Smooth muscle cell (in vitro differentiated cells): Measurements from ENCODE around the gene RAB3A. TPM values are rescaled to one million over a fixed set of nuclear protein-coding genes. Genes with fewer than 3 reads are reported as not detected.

ENCODE experiments used
- DNase-seq: peaks from one replicate; lab custom pipeline; 2025; ENCODE audit not compliant: unreplicated experiment; lab: John Stamatoyannopoulos, UW
- H2AFZ ChIP-seq: fragments of 200-600 bp; sonication (generic); 2 replicates; pipeline ENCODE4 v1.6.0; 2016; ENCODE audit warnings: antibody characterized with exemption, low read depth, mild to moderate bottlenecking
- H3F3A ChIP-seq: fragments of 200-600 bp; sonication (generic); 2 replicates; pipeline ENCODE4 v1.6.0; 2017; ENCODE audit warnings: antibody characterized with exemption, low read depth
- H3K27ac ChIP-seq: fragments of 200-600 bp; sonication (generic); 2 replicates; pipeline ENCODE4 v1.5.1; 2016; ENCODE audit warnings: low read depth, mild to moderate bottlenecking
- H3K27me3 ChIP-seq: fragments of 200-600 bp; sonication (generic); 2 replicates; pipeline ENCODE4 v1.6.1; 2016; ENCODE audit warnings: low read depth, mild to moderate bottlenecking
- H3K36me3 ChIP-seq: fragments of 200-600 bp; sonication (generic); 2 replicates; pipeline ENCODE4 v1.5.1; 2016; ENCODE audit warnings: low read depth
- H3K4me1 ChIP-seq: fragments of 200-600 bp; sonication (generic); 2 replicates; pipeline ENCODE4 v1.5.1; 2016; ENCODE audit warnings: low read depth
- H3K4me2 ChIP-seq: fragments of 200-600 bp; sonication (generic); 2 replicates; pipeline ENCODE4 v1.6.0; 2016; ENCODE audit warnings: mild to moderate bottlenecking
- H3K4me3 ChIP-seq: fragments of 200-600 bp; sonication (generic); 2 replicates; pipeline ENCODE4 v1.5.1; 2016; ENCODE audit warnings: mild to moderate bottlenecking
- H3K79me2 ChIP-seq: fragments of 200-600 bp; sonication (generic); 2 replicates; pipeline ENCODE4 v1.6.0; 2016; ENCODE audit warnings: low read depth, mild to moderate bottlenecking
- H3K9ac ChIP-seq: fragments of 200-600 bp; sonication (generic); 2 replicates; pipeline ENCODE4 v1.6.0; 2016; ENCODE audit warnings: low read depth
- H3K9me3 ChIP-seq: fragments of 200-600 bp; sonication (generic); replicated peaks from 2 replicates; pipeline ENCODE4 v1.5.1; 2016; ENCODE audit warnings: low read depth
- H4K20me1 ChIP-seq: fragments of 200-600 bp; sonication (generic); 2 replicates; pipeline ENCODE4 v1.6.0; 2016; ENCODE audit warnings: low read depth
- WGBS: methylation state at CpG from one replicate; pipeline ENCODE4 v1.1.7; 2016; ENCODE audit warnings: low lambda C conversion rate; 5-methylcytosine and 5-hydroxymethylcytosine counted together
- polyA plus RNA-seq: library from polyadenylated mRNA; unstranded; fragments of >200 nt; fragmentation: Nextera tagmentation; extraction: Ambion mirVana; gene quantifications from 2 replicates; pipeline ENCODE4 v1.2.1, GENCODE V29; 2016
- total RNA-seq: library from RNA; depleted of rRNA; stranded (reverse); fragments of >200 nt; gene quantifications from 2 replicates; pipeline ENCODE4 v1.2.3, GENCODE V29; 2014
- TF ChIP-seq, protein P1 (sequence below): fragments of 200-600 bp; sonication (generic); IDR thresholded peaks from 2 replicates; pipeline ENCODE4 v1.5.1; 2017; ENCODE audit warnings: borderline replicate concordance, mild to moderate bottlenecking, antibody characterized with exemption; ENCODE audit not compliant: insufficient read depth, poor library complexity, severe bottlenecking

Gene RAB3A
- total and polyA plus RNA-seq, 2 experiments from 2014 or later = 3.7 to 4.9 TPM

DNA sequence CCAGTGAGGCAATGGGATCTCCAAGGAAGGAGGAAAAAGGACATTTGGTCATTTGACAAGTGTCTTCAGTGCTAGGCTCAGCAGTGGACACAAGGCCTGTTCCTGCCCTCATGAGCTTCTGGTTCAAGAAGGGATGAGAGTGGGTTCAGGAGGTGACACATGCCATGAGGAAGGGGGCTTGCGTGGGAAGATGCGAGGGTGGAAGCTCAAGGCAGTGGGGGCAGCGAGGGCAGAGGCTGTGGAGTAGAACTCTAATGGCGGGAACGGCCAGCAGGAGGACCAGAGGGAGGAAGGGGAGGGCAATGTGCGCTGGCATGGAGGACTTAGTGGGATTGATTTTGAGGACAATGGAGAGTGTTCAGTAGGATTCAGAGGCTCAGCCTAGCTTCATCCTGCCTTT lies 47.6 kb downstream of the RAB3A start:
- no peak for DNase-seq
- Histone ChIP-seq H2AFZ (no peak overlapping the region), H3K4me3 (no peak overlapping the region), H3K27me3 (no peaks in the 10 kb centered on the region), H3K79me2 (peaks cover 24% of the 10 kb centered on the region), H3K27ac (no peak overlapping the region), H3F3A (peaks cover 5% of the 10 kb centered on the region), H3K4me2 (no peak overlapping the region), H3K36me3 (no peaks in the 10 kb centered on the region), H3K9me3 (no peaks in the 10 kb centered on the region), H3K4me1 (peaks cover 12% of the 10 kb centered on the region), H3K9ac (no peak overlapping the region), H4K20me1 (peaks cover 36% of the 10 kb centered on the region)
- TF ChIP-seq, protein P1, sequence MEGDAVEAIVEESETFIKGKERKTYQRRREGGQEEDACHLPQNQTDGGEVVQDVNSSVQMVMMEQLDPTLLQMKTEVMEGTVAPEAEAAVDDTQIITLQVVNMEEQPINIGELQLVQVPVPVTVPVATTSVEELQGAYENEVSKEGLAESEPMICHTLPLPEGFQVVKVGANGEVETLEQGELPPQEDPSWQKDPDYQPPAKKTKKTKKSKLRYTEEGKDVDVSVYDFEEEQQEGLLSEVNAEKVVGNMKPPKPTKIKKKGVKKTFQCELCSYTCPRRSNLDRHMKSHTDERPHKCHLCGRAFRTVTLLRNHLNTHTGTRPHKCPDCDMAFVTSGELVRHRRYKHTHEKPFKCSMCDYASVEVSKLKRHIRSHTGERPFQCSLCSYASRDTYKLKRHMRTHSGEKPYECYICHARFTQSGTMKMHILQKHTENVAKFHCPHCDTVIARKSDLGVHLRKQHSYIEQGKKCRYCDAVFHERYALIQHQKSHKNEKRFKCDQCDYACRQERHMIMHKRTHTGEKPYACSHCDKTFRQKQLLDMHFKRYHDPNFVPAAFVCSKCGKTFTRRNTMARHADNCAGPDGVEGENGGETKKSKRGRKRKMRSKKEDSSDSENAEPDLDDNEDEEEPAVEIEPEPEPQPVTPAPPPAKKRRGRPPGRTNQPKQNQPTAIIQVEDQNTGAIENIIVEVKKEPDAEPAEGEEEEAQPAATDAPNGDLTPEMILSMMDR = no peak
- WGBS = 97% methylated on average over 6 of the region's 6 CpGs

DNA sequence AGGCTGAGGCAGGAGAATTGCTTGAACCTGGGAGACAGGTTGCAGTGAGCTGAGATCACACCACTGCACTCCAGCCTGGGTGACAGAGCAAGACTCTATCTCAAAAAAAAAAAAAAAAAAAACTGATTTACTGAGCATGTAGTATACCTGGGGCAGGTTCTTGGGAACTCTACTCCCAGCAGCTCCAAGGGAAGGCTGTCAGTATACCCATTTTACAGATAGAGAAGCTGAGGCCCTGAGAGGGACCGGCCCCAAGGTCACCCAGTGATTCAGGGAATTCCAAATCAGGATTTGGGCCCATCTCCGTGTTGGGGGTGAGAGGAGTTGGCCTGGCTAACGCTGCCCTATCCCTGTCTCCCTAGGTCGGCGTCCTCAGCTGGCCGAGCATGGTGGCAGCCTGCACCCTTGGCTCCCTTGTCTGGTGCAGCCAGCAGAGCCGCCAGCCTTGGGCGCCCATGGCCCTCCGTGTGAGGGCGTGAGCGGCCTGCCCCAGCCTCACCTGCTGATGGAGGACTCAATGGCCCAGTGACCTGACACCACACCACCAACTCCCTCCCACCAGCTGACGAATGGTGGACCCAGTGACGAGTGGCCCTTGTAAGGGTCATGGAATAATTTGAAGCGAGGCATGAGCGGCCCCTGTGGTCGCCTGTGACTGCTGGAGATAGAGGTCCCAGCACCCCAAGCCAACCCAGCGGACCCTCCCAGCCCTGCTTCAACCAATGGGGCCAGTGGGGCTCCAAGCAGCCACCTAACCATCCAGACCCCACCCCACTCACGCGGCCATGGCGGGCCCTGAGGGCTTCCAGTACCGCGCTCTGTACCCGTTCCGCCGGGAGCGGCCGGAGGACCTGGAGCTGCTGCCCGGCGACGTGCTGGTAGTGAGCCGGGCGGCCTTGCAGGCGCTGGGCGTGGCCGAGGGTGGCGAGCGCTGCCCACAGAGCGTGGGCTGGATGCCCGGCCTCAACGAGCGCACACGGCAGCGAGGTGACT lies 48.5 kb downstream of the RAB3A start:
- TF ChIP-seq, protein P1 = no peak
- Histone ChIP-seq H3K4me3 (no peak overlapping the region), H3K4me1 (peaks cover 12% of the 10 kb centered on the region), H2AFZ (no peak overlapping the region), H4K20me1 (peaks cover 36% of the 10 kb centered on the region), H3F3A (peaks cover 5% of the 10 kb centered on the region), H3K27ac (no peak overlapping the region), H3K36me3 (no peaks in the 10 kb centered on the region), H3K79me2 (peaks cover 24% of the 10 kb centered on the region), H3K9me3 (no peaks in the 10 kb centered on the region), H3K4me2 (no peak overlapping the region), H3K27me3 (no peaks in the 10 kb centered on the region), H3K9ac (no peak overlapping the region)
- DNase-seq = no peak
- 96% methylated on average over 43 of the region's 43 CpGs for WGBS

DNA sequence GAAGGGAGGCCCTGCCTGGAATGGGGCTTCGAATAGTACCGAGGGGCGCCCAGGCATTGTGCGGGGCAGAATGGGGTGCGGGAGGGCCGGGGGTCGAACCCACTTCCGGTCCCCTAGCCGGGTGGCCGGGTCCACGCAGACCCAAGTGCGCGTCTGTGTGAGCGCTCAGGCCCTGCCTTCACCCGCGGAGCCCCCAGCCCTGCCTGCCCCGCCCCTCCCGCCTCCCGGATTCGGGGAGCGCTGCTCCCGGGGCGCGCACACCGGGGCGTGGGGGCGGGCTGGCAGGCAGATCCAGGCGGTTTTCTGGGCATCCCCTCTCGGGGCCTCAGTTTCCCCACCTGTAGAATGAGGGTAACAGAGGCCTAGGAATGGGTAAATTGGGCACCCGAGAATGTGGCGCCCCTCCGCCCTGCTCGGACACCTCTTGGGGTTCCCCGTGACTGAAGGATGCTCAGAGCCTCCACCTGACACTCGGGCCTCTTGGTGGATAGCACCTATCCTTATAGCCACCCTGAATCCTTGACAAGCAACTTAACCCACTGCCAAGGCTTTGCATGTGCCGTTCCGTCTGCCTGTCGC lies 50.2 kb downstream of the RAB3A start:
- H3K79me2 ChIP-seq = peaks cover 24% of the 10 kb centered on the region
- H2AFZ ChIP-seq = peak overlapping the region; percentile 65
- no peak for DNase-seq
- no peaks in the 10 kb centered on the region for H3K27me3 ChIP-seq
- H3K9me3 ChIP-seq = no peaks in the 10 kb centered on the region
- peak overlapping the region; percentile 27 for H3K27ac ChIP-seq
- 5% methylated on average over 22 of the region's 38 CpGs for WGBS
- H3K4me1 ChIP-seq = peaks cover 12% of the 10 kb centered on the region
- TF ChIP-seq, protein P1 = no peak
- H3K9ac ChIP-seq = peak overlapping the region; percentile 97
- H3K36me3 ChIP-seq = no peaks in the 10 kb centered on the region
- peaks cover 31% of the 10 kb centered on the region for H4K20me1 ChIP-seq
- peak overlapping the region; percentile 83 for H3K4me3 ChIP-seq
- H3K4me2 ChIP-seq = peak overlapping the region; percentile 99
- peaks cover 5% of the 10 kb centered on the region for H3F3A ChIP-seq
